RWPE2 (cell line): ENCODE data around the gene SLC16A3.

Experiments used
- ATAC-seq: fragments of 200-7000 bp; cut with Tn5 transposase; 3 replicates; pipeline ENCODE4 v1.9.1; 2021; ENCODE audit warnings: low read depth
- DNase-seq: peaks from one replicate; pipeline ENCODE4 v3.0.0-alpha.2; 2020; ENCODE audit warnings: low spot score
- H3K27ac ChIP-seq: fragments of 450-650 bp; 2 replicates; pipeline ENCODE4 v1.5.1; 2017; ENCODE audit warnings: mild to moderate bottlenecking; ENCODE audit not compliant: poor library complexity, severe bottlenecking
- H3K27me3 ChIP-seq: fragments of 250-450 bp; sonication (Bioruptor Pico); 2 replicates; pipeline ENCODE4 v1.5.1; 2021; ENCODE audit warnings: mild to moderate bottlenecking, moderate library complexity; ENCODE audit not compliant: insufficient read depth, poor library complexity, severe bottlenecking
- H3K36me3 ChIP-seq: fragments of 250-450 bp; sonication (Bioruptor Pico); 2 replicates; pipeline ENCODE4 v1.5.1; 2020; ENCODE audit warnings: low read depth, mild to moderate bottlenecking, moderate library complexity
- H3K4me1 ChIP-seq: fragments of 250-450 bp; sonication (Bioruptor Pico); 2 replicates; pipeline ENCODE4 v1.5.1; 2021; ENCODE audit warnings: mild to moderate bottlenecking, moderate library complexity; ENCODE audit not compliant: insufficient read depth, poor library complexity, severe bottlenecking
- H3K4me3 ChIP-seq: fragments of 250-450 bp; sonication (Bioruptor Pico); 2 replicates; pipeline ENCODE4 v1.5.1; 2021; ENCODE audit warnings: mild to moderate bottlenecking, moderate library complexity; ENCODE audit not compliant: severe bottlenecking
- H3K9me3 ChIP-seq: fragments of 250-450 bp; sonication (Bioruptor Pico); 2 replicates; pipeline ENCODE4 v1.5.1; 2021; ENCODE audit warnings: mild to moderate bottlenecking, moderate library complexity; ENCODE audit not compliant: severe bottlenecking
- CTCF ChIP-seq: fragments of 450-650 bp; IDR thresholded peaks from one replicate; pipeline ENCODE4 v1.5.1; 2017; ENCODE audit warnings: mild to moderate bottlenecking, moderate library complexity; ENCODE audit not compliant: poor library complexity, severe bottlenecking

SLC16A3 gene

GRCh38 chr17:82247182-82247823 lies 18.5 kb downstream of the SLC16A3 start:
- ATAC-seq: no peak
- Histone ChIP-seq H3K27ac (peak overlapping the region; percentile 91), H3K4me1 (peaks cover 38% of the 10 kb centered on the region), H3K27me3 (no peaks in the 10 kb centered on the region), H3K9me3 (no peaks in the 10 kb centered on the region), H3K36me3 (peaks cover 98% of the 10 kb centered on the region), H3K4me3 (no peak overlapping the region)
- no peak for DNase-seq
- no peak for TF ChIP-seq CTCF

GRCh38 chr17:82247856-82248671 lies 19.2 kb downstream of the SLC16A3 start:
- peaks cover 30% of the 10 kb centered on the region for H3K4me1 ChIP-seq
- H3K27ac ChIP-seq: peak overlapping the region; percentile 91
- no peaks in the 10 kb centered on the region for H3K27me3 ChIP-seq
- TF ChIP-seq CTCF: no peak
- DNase-seq: no peak
- no peak for ATAC-seq
- no peaks in the 10 kb centered on the region for H3K9me3 ChIP-seq
- H3K4me3 ChIP-seq: no peak overlapping the region
- H3K36me3 ChIP-seq: peaks cover 98% of the 10 kb centered on the region

DNA sequence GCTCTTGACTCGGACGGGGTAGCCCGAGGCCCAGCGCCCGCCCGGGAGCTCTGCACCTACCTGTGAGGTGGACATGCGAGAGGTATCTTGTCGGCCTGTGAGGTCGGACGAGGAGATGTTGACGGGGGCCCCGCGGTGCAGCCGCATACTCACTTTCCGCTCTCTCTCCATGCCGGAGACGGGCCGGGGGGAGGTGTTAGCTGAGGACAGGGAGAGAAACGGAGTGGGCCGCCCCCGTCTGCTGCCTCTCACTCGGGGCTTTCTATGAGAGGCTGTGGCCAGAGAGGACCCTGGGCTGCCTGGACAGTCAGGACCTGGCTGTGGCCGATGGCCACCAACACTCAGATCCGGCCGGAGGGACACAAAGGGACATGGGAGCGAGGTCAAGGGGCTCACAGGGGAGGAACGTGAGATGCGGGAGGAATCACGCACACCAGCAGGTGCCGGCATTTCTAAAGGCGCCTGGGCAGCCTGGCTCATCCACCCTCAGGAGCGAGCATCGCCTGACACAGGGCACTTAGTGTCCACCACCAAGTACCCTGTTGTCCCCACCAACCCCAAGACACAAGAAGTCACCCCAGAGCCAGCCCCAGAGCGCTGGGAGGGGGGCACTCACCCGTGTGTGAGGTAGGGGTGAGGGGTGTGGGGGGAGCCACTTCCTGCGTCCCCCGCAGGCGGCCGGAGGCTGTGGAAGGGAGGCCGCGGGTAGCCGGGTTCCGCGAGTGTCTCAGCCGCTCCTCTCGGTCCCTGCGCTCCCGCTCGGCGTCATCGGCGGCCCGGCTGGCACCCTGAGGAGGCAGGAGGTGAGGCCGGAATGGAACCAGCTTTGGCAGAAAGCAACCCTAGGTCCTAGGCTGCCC lies 20.2 kb downstream of the SLC16A3 start:
- Histone ChIP-seq H3K36me3 (peaks cover 93% of the 10 kb centered on the region), H3K9me3 (no peaks in the 10 kb centered on the region), H3K4me1 (peaks cover 26% of the 10 kb centered on the region), H3K4me3 (no peak overlapping the region), H3K27me3 (no peaks in the 10 kb centered on the region), H3K27ac (no peak overlapping the region)
- DNase-seq (no peak), ATAC-seq (no peak)
- no peak for TF ChIP-seq CTCF

DNA sequence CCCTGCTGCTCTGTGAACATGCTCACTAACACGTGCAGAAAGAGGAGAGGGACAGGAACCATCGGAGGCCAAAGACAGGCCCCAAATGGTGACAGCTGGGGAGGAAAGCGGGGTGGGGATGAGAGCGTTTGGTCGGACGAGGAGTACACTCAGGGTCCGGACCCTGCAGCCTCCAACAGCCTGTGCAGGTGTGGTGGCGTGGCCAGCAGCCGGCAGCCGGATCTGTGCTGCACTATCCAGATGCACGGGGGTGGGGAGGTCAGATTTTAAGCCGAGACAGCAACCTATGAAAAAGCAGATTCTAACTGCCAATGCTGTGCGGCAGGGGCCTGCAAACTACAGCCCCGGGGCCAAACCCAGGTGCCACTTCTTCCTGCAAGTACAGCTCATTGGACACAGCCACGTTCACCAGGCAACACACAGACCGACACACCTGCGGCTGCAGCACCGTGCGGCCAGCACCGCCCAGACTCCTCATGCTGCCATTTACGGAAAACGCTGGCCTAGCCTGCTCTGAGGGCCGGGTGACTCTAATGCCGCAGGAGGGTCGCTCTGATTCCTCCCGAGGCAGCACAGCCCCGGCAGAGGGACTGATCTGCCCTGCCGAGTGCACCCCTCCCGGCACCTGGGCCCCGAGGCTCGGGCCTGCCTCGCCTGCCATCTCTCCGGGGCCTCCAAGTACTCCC lies 21.2 kb downstream of the SLC16A3 start:
- peaks cover 26% of the 10 kb centered on the region for H3K4me1 ChIP-seq
- peaks cover 84% of the 10 kb centered on the region for H3K36me3 ChIP-seq
- no peaks in the 10 kb centered on the region for H3K9me3 ChIP-seq
- ATAC-seq: no peak
- TF ChIP-seq CTCF: no peak
- no peak for DNase-seq
- no peak overlapping the region for H3K27ac ChIP-seq
- no peak overlapping the region for H3K4me3 ChIP-seq
- no peaks in the 10 kb centered on the region for H3K27me3 ChIP-seq
